WTC11 (cell line): ENCODE results near the gene EHBP1L1. TPM values are rescaled to one million over a fixed set of nuclear protein-coding genes. Genes with fewer than 3 reads are reported as not detected.

ENCODE experiments used
- ATAC-seq: fragments of 200-7000 bp; cut with Tn5 transposase; 2 replicates; pipeline ENCODE4 v1.10.0; 2021; ENCODE audit warnings: mild to moderate bottlenecking, moderate library complexity
- CTCF ChIA-PET: fragments of 300-600 bp; sonication (Branson Sonifier 250); formaldehyde crosslinking; loops from one replicate; lab custom pipeline; 2021; ENCODE audit warnings: antibody characterized with exemption; lab: Charles Lee
- POLR2A ChIA-PET: fragments of 350-600 bp; sonication (Branson Sonifier 250); formaldehyde crosslinking; loops from one replicate; lab custom pipeline; 2021; ENCODE audit warnings: antibody characterized with exemption; lab: Charles Lee
- DNase-seq: peaks from one replicate; pipeline ENCODE4 v3.0.0; 2021; ENCODE audit warnings: low spot score
- H3K27ac Mint-ChIP-seq: 2 replicates; pipeline ENCODE4 v1.8.0; 2021; ENCODE audit warnings: mixed read lengths
- H3K27me3 Mint-ChIP-seq: 2 replicates; pipeline ENCODE4 v1.8.0; 2021; ENCODE audit warnings: low read depth, mild to moderate bottlenecking, moderate library complexity, mixed read lengths
- H3K36me3 Mint-ChIP-seq: 2 replicates; pipeline ENCODE4 v1.8.0; 2021; ENCODE audit warnings: mixed read lengths
- H3K4me1 Mint-ChIP-seq: 2 replicates; pipeline ENCODE4 v1.8.0; 2022; ENCODE audit warnings: mixed read lengths
- H3K4me3 Mint-ChIP-seq: 2 replicates; pipeline ENCODE4 v1.8.0; 2021; ENCODE audit warnings: mild to moderate bottlenecking, moderate library complexity, mixed read lengths
- H3K9me3 Mint-ChIP-seq: 2 replicates; pipeline ENCODE4 v1.8.0; 2021; ENCODE audit warnings: mixed read lengths
- AFF4 ChIP-seq: sonication (generic); formaldehyde crosslinking; IDR thresholded peaks from 2 replicates; pipeline ENCODE4 v1.8.1; 2023; ENCODE audit warnings: mild to moderate bottlenecking, missing genetic modification reagents, borderline replicate concordance
- ATF2 ChIP-seq: sonication (generic); formaldehyde crosslinking; IDR thresholded peaks from 2 replicates; pipeline ENCODE4 v1.8.1; 2022; ENCODE audit warnings: low read depth, missing genetic modification reagents, borderline replicate concordance
- CDX4 ChIP-seq: fragments of 250-450 bp; sonication (Bioruptor Pico); IDR thresholded peaks from 2 replicates; pipeline ENCODE4 v1.9.0; 2021; ENCODE audit warnings: moderate library complexity, mild to moderate bottlenecking, inconsistent platforms, borderline replicate concordance
- EMX1 ChIP-seq: fragments of 250-450 bp; sonication (Bioruptor Pico); IDR thresholded peaks from 2 replicates; pipeline ENCODE4 v1.8.0; 2021; ENCODE audit warnings: mild to moderate bottlenecking
- ERG ChIP-seq: fragments of 250-450 bp; sonication (Bioruptor Pico); IDR thresholded peaks from 2 replicates; pipeline ENCODE4 v1.8.0; 2021; ENCODE audit warnings: mild to moderate bottlenecking
- ETV6 ChIP-seq: sonication (generic); formaldehyde crosslinking; IDR thresholded peaks from 2 replicates; pipeline ENCODE4 v1.8.1; 2022; ENCODE audit warnings: mild to moderate bottlenecking, missing genetic modification reagents
- HMGA2 ChIP-seq: fragments of 250-450 bp; sonication (Bioruptor Pico); IDR thresholded peaks from 2 replicates; pipeline ENCODE4 v1.4.0; 2021; ENCODE audit warnings: mild to moderate bottlenecking, moderate library complexity
- IRF1 ChIP-seq: sonication (generic); formaldehyde crosslinking; IDR thresholded peaks from 2 replicates; pipeline ENCODE4 v1.8.0; 2023; ENCODE audit warnings: missing genetic modification reagents
- JUN ChIP-seq: sonication (generic); formaldehyde crosslinking; IDR thresholded peaks from 2 replicates; pipeline ENCODE4 v1.8.0; 2023; ENCODE audit warnings: mild to moderate bottlenecking, missing genetic modification reagents
- KAT7 ChIP-seq: sonication (generic); formaldehyde crosslinking; IDR thresholded peaks from 2 replicates; pipeline ENCODE4 v1.8.1; 2023; ENCODE audit warnings: missing genetic modification reagents, mild to moderate bottlenecking, borderline replicate concordance
- STAT6 ChIP-seq: sonication (generic); formaldehyde crosslinking; conservative IDR thresholded peaks from 2 replicates; pipeline ENCODE4 v1.8.1; 2023; ENCODE audit warnings: mild to moderate bottlenecking, low read depth, missing genetic modification reagents, moderate library complexity
- TP53 ChIP-seq: sonication (generic); formaldehyde crosslinking; IDR thresholded peaks from 2 replicates; pipeline ENCODE4 v1.8.1; 2023; ENCODE audit warnings: mild to moderate bottlenecking, missing genetic modification reagents
- USF1 ChIP-seq: sonication (generic); formaldehyde crosslinking; IDR thresholded peaks from 2 replicates; pipeline ENCODE4 v1.8.0; 2022; ENCODE audit warnings: mild to moderate bottlenecking, missing genetic modification reagents
- USF2 ChIP-seq: sonication (generic); formaldehyde crosslinking; IDR thresholded peaks from 2 replicates; pipeline ENCODE4 v1.8.1; 2023; ENCODE audit warnings: mild to moderate bottlenecking, missing genetic modification reagents, moderate library complexity
- ZBTB21 ChIP-seq: sonication (generic); formaldehyde crosslinking; IDR thresholded peaks from 2 replicates; pipeline ENCODE4 v1.8.1; 2023; ENCODE audit warnings: mild to moderate bottlenecking, missing genetic modification reagents, borderline replicate concordance
- ZNF121 ChIP-seq: sonication (generic); formaldehyde crosslinking; IDR thresholded peaks from 2 replicates; pipeline ENCODE4 v1.8.0; 2023; ENCODE audit warnings: missing genetic modification reagents
- ZNF232 ChIP-seq: sonication (generic); formaldehyde crosslinking; IDR thresholded peaks from 2 replicates; pipeline ENCODE4 v1.8.0; 2022; ENCODE audit warnings: mild to moderate bottlenecking, missing genetic modification reagents
- ZNF263 ChIP-seq: sonication (generic); formaldehyde crosslinking; IDR thresholded peaks from 2 replicates; pipeline ENCODE4 v1.8.1; 2022; ENCODE audit warnings: low read depth, mild to moderate bottlenecking, moderate library complexity, missing genetic modification reagents
- ZNF423 ChIP-seq: fragments of 250-450 bp; sonication (Bioruptor Pico); IDR thresholded peaks from 2 replicates; pipeline ENCODE4 v2.1.2; 2022; ENCODE audit warnings: mild to moderate bottlenecking, moderate library complexity
- total RNA-seq: library from RNA; stranded (reverse); gene quantifications from 3 replicates; pipeline ENCODE4 v1.2.3, GENCODE V29; 2021

The EHBP1L1 gene
- total RNA-seq, 1 experiment from 2014 or later: 11.8 TPM

- TF ChIP-seq IRF1 (CRISPR knock-in tag): no peak
- TF ChIP-seq ZBTB21 (CRISPR knock-in tag): no peak
- no peak for TF ChIP-seq EMX1 (CRISPR knock-in tag)
- TF ChIP-seq ERG (CRISPR knock-in tag): no peak
- no peak for TF ChIP-seq ATF2 (CRISPR knock-in tag)
- TF ChIP-seq USF1 (CRISPR knock-in tag): no peak
- TF ChIP-seq ZNF423 (CRISPR knock-in tag): no peak
- no peak for TF ChIP-seq HMGA2 (CRISPR knock-in tag)
- TF ChIP-seq, all 79 proteins: peak for 0
These were observed 27.5 kb upstream of the EHBP1L1 start (continued) for GRCh38 chr11:65548395-65548794.

GRCh38 chr11:65549096-65549495 lies 26.8 kb upstream of the EHBP1L1 start:
- Mint-ChIP-seq H3K4me1 (peaks cover 31% of the 10 kb centered on the region), H3K36me3 (no peaks in the 10 kb centered on the region), H3K27ac (no peak overlapping the region), H3K4me3 (no peak overlapping the region), H3K9me3 (no peaks in the 10 kb centered on the region), H3K27me3 (peaks cover 83% of the 10 kb centered on the region)
- no peak for DNase-seq
- ChIA-PET CTCF (interaction anchor here (1.2 to 1.6 kb wide), 3 partner anchors 9 to 45 kb away, joined by 4 to 13 read pairs (median 8); no protein-coding TSS in a partner anchor), POLR2A (interaction anchor here (0.7 kb wide), 1 partner anchor 752 kb away, joined by 3 read pairs; no protein-coding TSS in a partner anchor)
- ATAC-seq: no peak
- TF ChIP-seq ETV6 (CRISPR knock-in tag): no peak
- no peak for TF ChIP-seq AFF4 (CRISPR knock-in tag)
- TF ChIP-seq ZNF232: no peak
- TF ChIP-seq TP53 (CRISPR knock-in tag): no peak
- no peak for TF ChIP-seq USF2 (CRISPR knock-in tag)
- no peak for TF ChIP-seq ZNF263 (CRISPR knock-in tag)
- no peak for TF ChIP-seq ZNF121 (CRISPR knock-in tag)
- TF ChIP-seq CDX4 (CRISPR knock-in tag): no peak
- TF ChIP-seq KAT7 (CRISPR knock-in tag): no peak
- TF ChIP-seq JUN (CRISPR knock-in tag): no peak
- TF ChIP-seq STAT6: no peak
